ENCODE results near the gene ZNF84.

The ZNF84 gene

GRCh38 chr12:133081159-133081780 lies 44.0 kb downstream of the ZNF84 start:
- TF ChIP-seq CTCF (IDR thresholded peaks at IDR 0.05), result no peak

DNA sequence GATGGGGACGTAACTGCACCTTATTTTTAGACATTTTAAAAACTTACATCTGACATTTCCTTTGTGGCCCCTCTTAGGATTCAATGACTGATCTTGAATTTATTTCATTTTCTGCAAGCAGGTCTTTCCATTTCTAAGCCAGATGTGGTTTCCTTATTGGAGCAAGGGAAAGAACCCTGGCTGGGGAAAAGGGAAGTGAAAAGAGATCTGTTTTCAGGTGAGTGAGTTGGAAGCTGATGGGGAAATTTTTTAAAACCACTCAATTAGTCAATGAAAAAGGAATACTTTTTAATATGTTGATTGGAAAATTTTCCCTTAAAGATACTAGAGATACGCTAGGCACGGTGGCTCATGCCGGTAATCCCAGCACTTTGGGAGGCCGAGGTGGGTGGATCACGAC lies 46.0 kb downstream of the ZNF84 start:
- no peak for TF ChIP-seq CTCF (IDR thresholded peaks at IDR 0.05)

GRCh38 chr12:133105620-133106019 lies 68.3 kb downstream of the ZNF84 start:
- TF ChIP-seq CTCF (IDR thresholded peaks at IDR 0.05), result no peak

- TF ChIP-seq CTCF (IDR thresholded peaks at IDR 0.05), result no peak
These were observed 68.9 kb downstream of the ZNF84 start for GRCh38 chr12:133106253-133106652.

GRCh38 chr12:133107121-133107520 lies 69.8 kb downstream of the ZNF84 start:
- TF ChIP-seq CTCF (IDR thresholded peaks at IDR 0.05), result no peak

DNA sequence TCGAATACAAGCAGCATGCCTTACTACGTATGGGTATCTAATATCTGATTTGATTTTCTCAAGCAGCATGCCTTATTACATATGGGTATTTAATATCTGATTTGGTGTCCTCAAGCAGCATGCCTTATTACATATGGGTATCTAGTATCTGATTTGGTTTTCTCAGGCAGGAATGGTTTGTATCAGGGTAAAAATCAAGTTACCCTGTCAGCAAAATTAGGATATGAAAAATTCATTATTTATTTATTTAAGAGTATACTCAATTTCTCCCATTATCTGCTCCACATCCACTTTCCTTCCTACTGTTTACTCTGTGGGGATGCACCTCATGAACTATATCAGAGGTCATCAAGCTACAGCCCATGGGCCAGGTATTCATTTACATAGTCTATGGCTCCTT lies 70.8 kb downstream of the ZNF84 start:
- no peak for TF ChIP-seq CTCF (IDR thresholded peaks at IDR 0.05)
